ENCODE measurements around the gene NALCN.

DNA sequence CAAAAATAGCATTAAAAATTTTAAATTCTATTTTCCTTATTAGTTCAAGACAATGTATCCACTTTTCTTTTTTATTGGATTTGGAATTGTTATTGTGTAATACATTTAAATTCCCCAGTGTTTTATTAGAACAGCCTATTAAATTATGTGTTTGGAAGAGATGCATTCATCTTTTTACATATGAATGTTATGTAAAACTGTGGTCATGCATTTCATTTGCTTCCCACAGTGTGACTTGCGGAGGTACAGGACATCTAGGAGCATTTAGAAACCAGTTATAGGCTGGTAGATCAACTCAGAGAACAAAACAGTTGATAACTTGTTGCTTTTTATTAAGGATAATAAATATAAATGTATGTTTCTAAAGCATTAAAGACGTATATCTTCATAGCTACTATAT lies 406.2 kb downstream of the NALCN start:
- TF ChIP-seq, protein P1, sequence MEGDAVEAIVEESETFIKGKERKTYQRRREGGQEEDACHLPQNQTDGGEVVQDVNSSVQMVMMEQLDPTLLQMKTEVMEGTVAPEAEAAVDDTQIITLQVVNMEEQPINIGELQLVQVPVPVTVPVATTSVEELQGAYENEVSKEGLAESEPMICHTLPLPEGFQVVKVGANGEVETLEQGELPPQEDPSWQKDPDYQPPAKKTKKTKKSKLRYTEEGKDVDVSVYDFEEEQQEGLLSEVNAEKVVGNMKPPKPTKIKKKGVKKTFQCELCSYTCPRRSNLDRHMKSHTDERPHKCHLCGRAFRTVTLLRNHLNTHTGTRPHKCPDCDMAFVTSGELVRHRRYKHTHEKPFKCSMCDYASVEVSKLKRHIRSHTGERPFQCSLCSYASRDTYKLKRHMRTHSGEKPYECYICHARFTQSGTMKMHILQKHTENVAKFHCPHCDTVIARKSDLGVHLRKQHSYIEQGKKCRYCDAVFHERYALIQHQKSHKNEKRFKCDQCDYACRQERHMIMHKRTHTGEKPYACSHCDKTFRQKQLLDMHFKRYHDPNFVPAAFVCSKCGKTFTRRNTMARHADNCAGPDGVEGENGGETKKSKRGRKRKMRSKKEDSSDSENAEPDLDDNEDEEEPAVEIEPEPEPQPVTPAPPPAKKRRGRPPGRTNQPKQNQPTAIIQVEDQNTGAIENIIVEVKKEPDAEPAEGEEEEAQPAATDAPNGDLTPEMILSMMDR (IDR thresholded peaks at IDR 0.05), result no peak
- TF ChIP-seq POLR2A (IDR thresholded peaks at IDR 0.05), result no peak

All from esophagus squamous epithelium (tissue), 4 donors.